SH-SY5Y (cell line): ENCODE measurements around the gene DAB2IP.
A peak's percentile ranks its signal among the peaks of the same experiment; 100 is the strongest.

Source experiments
- GATA2 ChIP-seq: IDR thresholded peaks from 2 replicates; pipeline ENCODE4 v1.6.1; 2011; ENCODE audit warnings: mild to moderate bottlenecking, low read depth, low read length
- GATA3 ChIP-seq: IDR thresholded peaks from 2 replicates; pipeline ENCODE4 v1.6.1; 2011; ENCODE audit warnings: low read depth, mild to moderate bottlenecking, low read length, moderate library complexity

Gene DAB2IP

DNA sequence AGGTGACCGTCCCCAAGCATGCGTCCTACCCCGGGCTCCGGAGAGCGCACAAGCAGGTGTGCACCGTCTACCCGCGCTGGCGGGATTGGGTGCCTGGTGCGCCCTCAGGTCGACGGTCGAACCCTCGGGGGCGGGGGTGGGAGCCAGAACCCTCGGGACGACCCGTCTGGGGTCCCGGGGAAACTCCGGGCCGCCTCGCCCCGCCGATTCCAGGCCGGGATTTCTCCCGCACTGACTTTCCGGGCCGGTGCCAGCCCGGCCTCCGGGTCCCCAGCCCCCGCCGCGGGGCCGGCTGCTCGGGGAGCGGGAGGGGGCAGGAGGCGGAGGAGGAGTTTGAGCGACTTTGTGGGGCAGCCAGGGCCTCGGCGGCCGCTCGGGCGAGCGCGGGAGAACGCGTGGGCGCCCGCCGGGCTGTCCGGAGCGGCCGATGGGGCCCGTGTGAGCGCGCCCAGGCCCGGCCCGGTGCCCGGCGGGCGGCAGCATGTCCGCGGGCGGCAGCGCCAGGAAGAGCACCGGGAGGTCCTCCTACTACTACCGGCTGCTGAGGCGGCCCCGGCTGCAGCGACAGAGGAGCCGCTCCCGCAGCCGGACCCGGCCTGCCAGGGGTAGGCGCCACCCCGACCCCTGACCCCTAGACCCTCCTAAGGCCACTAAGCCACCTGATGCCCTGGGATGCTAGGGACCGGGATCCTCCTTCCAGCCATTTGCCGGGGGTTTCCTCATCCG lies at the start of gene DAB2IP:
Gene DAB2IP, plus strand, starts transcription at position 340 of the 726 bp plus-strand sequence. Its CDS starts 142 bp downstream, at position 482.
- TF ChIP-seq GATA3 (no peak), GATA2 (no peak)

DNA sequence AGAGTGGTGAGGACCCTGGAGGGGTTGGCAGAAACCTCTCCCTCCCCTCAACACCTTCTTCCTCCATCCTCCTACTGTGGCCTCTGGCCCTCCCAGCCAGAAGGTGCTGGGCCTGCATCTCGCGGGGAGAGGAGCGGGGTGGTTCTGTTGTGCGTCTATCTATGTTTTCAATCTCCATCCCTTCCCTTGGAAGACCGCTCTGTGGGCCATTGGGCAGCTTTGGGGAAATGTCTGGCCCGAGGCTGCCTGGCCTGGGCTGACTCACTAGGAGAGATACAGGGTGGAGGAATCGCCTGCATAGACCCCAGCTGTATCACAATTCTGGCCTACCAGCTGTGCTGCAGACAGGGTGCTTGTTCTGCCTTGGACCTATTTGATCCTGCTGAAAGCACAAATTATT lies 48.4 kb upstream of the DAB2IP start:
- TF ChIP-seq GATA3: peak; percentile 84
- TF ChIP-seq GATA2: peak; percentile 98

GRCh38 chr9:121604242-121604641 lies 47.2 kb upstream of the DAB2IP start:
- TF ChIP-seq GATA2 (no peak), GATA3 (no peak)

GRCh38 chr9:121604654-121605053 lies 46.8 kb upstream of the DAB2IP start:
- TF ChIP-seq GATA2 (no peak), GATA3 (no peak)

DNA sequence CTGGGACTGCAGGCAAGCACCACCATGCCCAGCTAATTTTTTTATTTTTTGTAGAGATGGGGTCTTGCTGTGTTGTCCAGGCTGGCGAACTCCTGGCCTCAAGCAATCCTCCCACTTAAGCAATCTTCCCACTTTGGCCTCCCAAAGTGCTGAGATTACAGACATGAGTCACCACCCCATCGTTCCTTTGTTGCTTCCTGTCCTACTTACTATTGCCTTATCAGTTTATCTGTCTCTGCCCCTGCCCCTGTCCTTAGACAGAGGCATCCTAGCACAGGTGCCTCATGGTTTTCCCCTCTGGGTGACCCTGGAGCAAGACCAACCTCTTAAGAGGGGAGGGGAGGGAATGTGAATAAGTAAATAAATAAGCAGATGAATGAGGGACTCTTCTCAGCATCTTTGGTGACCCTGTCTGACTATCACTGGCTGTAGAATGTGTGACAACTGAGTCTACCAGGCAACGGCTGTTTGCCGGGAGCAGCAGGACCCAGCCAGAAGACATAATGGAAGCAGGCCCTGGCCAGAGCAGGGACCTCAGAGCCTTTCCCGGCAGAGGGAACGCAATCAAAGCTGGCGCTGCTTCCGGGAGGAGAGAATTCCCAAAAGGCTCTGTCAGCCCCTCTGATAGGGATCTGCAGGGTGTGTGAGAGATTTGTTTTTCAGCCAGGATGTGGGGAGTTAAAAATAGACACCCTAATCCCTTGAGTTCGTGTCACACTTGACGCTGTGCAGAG lies 43.8 kb upstream of the DAB2IP start:
- TF ChIP-seq GATA2 (peak; percentile 98), GATA3 (peak; percentile 89)

DNA sequence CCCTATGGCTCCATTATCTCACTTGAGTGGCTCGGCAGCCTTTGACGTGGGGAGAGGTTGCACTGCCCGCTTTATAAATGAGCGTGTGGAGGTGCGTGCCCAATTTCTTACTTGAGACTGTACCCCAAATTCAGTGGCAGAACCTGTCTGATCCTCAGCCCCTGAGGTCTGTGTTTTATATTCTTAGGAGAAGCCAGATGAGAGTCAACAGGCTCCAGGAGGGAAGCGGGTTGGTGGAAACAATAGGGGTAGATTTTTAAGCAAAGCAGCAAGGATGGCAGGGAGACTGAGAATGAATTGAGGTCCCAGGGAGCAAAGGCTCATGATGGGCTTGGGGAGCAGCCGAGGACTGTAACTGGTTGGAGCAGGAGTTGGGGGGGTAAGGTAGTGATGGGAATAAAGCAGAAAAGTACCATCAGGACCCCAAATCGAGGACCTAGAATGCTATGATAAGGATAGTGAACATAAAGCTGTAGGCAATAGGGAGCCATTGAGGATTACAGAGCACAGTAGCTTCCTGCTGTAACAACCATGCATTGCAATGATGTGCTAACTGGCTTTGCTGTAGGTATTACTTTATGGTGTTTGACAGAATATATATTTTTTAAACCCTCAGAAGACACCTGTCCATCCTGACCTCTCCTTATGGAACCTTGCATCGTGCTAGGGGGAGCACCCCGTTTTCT lies 43.1 kb upstream of the DAB2IP start:
- TF ChIP-seq GATA2: no peak
- no peak for TF ChIP-seq GATA3

DNA sequence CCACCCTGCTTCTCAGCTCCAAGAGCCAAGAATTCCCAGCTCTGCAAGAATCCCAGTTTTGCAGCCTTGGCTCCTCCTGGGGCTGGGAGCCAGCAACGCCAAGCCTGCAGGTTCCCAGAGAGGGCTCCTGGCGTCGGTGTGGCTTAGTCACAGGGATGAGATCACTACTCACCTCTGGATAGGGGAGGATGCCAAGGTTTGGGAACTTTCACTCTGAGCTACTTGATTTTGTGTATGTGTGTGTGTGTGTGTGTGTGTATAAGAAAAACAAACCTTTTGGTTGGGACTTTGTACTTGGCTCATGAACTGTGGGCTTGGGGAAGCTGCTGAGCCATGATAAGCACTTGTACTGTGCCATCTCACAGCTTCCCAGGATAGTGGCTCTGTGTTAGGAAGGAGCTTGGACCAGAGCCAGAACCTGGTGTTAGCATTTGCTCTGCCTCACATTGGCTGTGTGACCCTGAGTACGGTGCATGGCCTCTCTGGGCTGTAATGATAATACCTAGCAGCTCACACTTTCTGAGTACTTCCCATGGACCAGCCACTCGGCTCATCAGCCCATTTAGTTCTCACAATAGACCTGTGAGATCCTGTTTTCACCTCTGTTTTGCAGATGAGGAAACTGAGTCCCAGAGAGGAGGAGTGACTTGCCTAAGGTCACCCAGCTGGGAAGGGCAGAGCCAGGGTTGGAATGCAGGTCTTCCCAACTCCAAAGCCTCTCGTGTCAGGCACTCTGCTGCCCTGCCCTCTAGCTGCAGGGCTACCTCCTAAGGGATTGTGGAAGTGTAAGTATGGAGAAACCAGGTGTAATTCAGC lies 41.4 kb upstream of the DAB2IP start:
- no peak for TF ChIP-seq GATA3

DNA sequence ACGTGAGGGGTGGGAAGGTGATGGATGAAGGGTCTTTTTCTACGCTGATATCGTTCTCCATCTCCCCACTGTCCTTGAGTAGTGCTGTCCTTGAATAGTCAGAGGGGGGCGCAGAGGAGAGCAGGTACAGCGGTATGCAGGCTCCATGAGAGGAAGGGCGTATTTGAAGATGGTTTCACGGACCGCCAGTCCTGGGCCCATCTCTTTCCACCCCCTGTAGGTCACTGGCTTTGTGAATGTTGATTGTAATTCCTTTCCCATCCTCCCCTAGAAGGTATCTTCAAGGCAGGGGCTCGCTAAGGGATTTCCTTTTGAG lies 40.8 kb upstream of the DAB2IP start:
- no peak for TF ChIP-seq GATA2
- TF ChIP-seq GATA3: no peak

- TF ChIP-seq GATA3 (no peak), GATA2 (no peak)
These were observed 38.9 kb upstream of the DAB2IP start for GRCh38 chr9:121612511-121612998.

DNA sequence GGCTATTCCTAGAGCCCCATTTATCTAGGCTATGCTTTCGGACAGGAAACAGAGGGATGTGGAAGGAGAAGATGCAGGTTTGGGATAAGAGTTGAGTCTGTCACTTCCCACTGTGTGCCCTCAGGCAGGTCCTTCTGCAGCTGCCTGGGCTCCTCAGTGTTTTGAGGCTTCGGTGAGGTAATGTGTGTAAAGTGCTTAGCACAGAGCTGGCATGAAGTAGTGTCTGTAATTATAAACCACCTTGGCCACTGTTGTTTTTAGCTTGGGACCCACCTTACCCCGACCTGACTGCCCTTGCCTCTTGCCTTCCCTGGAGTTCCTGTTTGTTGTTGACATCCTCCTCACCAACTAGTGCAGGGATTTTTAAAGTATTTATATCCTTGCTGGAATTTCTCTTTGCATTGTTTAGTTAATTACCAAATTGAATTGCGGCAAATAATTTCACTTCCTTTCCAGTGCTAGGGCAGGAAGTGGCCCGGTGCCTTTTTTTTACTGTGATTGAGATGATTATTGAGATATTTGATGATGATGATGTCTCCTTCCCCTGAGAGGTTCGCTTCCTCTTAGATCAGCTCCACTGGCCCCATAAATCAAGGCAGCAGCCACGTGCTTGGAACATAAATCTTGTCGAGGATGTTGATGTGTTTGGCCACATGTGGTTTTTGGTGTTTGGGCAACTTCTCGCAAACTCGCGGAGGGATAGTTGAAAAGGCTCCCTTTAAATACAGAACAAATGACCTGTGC lies 38.3 kb upstream of the DAB2IP start:
- TF ChIP-seq GATA3 (no peak), GATA2 (no peak)

DNA sequence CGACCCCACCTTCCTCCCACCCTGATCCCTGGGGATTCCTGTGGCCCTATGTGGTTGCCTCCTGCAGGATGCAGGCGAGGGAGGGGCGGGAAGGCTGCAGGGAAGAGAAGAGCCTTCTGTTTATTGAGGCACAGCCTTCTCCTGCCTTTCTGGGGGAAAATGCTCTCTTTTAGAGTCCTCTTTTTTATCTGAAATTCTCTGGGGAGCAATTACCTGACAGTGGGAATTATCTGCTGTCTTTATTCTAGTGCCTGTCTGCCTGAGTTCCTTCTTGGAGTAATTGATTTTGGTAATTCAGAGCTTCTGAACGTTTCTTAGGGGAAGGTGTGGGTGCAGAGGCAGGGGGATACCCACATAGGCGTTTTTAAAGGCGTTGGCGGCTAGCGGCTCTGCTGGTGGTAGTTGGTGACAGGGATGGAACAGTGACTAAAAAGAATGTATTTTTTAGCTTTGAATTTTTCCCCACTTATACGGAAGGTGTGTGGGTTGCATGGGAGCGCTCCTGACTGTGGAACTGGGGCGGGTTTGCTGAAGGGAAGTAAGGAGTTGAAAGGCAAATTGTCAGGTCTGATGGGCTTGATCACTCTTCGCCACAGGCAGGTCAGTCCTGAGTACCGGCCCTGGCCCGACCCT lies 35.2 kb upstream of the DAB2IP start:
- TF ChIP-seq GATA2: no peak
- no peak for TF ChIP-seq GATA3

- TF ChIP-seq GATA3: no peak
- no peak for TF ChIP-seq GATA2
These were observed 32.9 kb upstream of the DAB2IP start for GRCh38 chr9:121618504-121618903.

DNA sequence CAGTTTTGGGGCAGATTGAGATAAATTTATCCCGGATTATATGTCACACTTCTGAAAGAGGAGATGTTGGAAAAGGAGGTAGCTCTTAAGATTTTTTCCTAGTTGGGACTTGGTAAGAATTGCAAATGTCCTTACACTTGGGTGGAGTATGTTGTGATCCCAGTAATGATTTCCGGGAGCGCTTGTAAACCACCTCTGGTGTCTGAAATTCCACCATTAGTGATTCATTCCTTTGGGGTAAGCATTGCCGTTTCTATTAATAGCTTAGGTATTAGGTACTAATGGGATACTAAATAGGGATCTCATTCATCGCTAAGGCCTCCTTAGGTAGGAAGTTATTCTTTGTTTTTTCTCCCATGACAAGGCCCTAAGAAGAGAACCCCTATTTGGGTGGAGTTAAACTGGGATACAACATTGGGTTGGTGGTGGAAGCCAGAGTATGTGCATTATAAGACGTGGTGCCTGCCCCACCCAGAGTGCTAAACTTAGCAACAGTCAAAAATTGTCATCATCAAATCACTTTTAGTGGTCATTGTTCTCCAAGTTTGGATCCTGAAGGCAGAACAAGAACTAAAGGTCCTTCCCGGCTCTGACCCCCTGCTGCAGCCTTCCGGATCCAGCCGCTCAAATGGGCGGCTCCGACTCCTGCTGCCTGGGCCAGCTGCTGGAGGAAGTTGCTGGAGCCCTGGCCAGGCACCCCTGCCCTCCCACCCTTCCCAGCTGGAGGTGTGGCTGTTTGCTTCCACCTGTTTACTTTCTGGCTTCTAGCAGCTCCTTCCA lies 31.7 kb upstream of the DAB2IP start:
- no peak for TF ChIP-seq GATA2
- TF ChIP-seq GATA3: no peak
